HG02870 (cell line): ENCODE data around the gene GAK.

Source experiments
- ATAC-seq: cut with Tn5 transposase; IDR thresholded peaks from one replicate; pipeline ENCODE4 v1.9.1; 2021; ENCODE audit warnings: mild to moderate bottlenecking, moderate library complexity; ENCODE audit not compliant: unreplicated experiment

The GAK gene

DNA sequence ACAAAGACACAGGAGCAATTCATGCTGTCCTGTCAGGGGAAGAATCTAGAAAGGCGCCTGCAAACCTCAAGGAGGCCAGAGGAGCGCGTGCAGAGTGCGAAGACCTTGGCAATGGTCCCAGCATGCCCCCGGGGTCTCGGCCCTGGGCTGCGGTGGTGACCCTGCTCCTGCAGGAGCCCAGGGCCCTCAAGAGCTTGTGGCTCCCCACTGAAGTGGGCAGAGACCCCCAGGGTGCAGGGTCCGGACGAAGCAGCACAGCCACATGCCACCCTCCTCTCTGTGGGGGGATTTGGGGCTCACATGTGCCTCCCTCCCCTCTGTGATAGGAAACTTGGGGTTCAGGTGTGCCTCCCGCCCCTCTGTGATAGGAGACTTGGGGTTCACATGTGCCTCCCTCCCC, 39.3 kb downstream of the GAK start:
- no peak for ATAC-seq

DNA sequence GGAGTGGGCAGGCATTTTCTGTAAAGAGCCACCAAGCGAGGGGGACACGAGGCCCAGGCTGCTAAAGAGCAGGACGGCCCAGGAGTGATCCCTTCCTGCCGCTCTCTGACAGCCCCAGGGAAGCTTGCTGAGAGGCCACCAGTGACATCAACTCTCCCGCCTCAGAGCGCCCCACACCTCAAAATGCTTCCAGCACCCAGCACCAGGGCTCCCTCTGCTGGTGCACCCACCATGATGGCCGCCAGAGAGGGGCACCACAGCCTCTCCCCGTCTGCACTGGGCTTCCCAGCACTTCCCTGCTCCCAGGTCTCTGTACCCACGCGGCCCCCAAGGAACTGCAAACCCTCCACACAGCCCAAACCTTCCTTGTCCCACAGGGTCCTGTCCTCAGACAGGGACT, 40.4 kb downstream of the GAK start:
- no peak for ATAC-seq

DNA sequence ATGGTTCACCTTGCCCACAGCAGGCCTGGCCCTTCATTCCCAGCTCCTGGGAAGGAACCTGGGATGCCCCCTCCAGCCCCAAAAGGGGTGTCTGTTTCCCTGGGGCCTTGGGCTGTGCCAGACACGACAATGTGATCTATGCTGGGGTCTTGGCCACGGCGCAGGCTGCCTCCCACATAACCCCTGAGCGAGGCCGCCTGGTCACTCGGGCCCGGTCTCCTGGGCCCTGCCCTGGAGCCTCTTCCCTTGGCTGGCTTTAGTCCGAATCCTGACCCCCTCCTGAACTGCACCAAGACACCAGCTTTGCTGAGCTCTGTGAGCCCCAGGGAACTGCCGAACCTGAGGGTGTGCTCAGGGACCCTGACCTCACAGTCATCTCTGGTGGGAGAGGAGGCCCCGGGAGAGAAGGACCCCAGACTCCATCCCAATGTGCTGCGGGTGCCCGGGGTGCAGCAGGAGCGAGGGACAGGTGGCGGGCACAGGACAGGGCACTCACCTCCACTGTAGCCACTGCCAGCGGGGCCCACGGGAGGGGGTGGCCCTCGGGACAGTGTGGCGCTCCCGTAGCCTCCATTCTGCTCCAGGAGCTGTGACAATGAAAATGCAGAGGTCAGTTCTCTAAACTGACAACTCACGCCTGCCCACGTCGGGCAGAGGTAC, 42.0 kb downstream of the GAK start:
- no peak for ATAC-seq

DNA sequence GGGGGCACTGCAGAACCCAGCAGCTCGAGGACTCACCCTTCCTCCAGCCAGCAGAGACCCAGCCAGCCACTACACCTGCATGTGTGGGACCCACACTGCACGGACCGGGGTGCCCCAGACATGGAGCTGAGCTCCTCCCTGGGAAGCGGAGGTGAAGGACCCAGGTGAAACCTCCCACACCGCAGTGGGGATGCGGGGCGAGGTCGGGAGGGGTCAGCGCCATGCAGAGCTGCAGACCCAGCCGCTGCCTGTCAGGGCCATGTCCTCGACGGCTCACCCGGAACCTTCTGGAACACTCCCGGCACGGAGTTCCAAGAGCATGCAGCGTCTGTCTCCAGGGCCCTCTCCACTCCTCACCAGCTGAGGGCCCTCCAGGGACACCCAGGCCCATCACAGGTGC, 42.6 kb downstream of the GAK start:
- no peak for ATAC-seq

DNA sequence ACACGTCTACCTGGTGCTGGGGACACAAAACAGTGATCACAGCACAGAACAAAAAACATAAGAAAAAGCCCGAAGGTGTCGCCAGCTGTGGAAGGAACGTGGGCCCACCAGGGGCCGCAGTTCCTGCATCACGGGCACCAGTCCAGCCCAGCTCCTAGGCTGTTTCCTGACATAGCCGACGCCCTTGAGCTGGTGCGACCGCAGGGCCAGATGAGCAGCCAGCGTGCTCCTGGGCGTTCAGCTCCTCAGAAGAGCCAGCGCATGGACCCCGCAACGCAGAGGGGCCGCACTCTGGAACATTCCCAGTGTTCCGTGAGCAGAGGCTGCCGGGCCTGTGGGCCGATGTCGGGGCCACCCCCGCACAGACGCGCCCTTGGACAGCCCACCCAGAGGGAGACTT, 44.1 kb downstream of the GAK start:
- ATAC-seq, result no peak

DNA sequence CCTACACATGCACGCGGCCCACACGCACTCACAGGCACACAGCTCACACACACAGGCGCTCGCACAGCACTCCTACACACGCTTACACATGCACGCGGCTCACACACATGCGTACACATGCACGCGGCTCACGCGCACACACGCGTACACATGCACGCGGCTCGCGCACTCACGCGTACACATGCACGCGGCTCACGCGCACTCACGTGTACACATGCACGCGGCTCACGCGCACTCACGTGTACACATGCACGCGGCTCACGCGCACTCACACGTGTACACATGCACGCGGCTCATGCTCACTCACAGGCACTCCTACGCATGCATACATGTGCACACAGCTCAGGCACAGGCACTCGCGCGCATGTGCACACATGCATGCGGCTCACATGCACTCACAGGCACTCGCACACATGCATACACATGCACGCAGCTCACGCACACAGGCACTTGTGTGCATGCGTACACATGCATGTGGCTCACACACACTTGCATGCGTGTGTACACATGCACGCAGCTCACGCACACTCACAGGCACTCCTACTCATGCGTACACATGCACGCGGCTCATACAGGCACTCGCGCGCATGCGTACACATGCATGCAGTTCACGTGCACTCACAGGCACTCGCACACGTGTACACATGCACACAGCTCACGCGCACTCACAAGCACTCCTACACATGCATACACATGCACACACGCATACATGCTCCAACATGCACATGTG, 44.9 kb downstream of the GAK start:
- ATAC-seq, result no peak

DNA sequence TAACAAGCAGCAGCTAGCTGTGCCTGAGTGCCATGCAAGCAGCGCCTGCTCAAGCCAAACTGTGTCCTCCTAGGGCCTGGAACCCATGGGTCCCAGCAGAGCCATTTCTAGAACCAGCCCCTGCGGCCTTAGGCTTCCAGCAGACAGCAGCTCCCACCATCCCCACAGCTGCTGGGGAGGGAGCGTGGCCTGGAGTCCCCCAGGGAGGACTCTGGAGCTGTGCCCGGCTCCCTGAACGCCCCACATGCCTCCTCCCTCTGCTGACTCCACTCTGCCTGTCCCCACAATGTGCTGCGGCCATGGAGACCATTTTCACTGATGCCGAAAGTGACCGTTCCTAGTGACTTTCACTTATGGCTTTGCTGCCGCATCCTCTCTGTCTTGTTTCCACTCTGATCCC, 45.9 kb downstream of the GAK start:
- no peak for ATAC-seq

DNA sequence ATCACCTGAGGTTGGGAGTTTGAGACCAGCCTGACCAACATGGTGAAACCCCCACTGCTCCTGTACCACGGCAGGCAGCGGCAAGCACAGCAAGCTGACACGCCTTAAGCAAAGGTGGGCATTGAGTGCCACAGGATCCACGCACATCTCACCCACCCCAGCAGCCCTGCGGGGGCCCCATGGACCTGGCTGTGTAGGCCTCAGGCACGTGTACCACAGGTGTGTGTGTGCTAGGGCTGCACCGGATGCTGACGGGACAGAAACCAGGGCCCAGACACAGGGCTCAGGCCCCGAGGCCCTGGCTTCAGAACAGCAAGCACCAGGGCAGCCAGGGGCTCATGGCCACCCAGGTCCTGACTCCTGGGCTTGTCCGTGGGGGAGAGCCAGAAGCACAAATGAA, 46.8 kb downstream of the GAK start:
- ATAC-seq, result no peak

DNA sequence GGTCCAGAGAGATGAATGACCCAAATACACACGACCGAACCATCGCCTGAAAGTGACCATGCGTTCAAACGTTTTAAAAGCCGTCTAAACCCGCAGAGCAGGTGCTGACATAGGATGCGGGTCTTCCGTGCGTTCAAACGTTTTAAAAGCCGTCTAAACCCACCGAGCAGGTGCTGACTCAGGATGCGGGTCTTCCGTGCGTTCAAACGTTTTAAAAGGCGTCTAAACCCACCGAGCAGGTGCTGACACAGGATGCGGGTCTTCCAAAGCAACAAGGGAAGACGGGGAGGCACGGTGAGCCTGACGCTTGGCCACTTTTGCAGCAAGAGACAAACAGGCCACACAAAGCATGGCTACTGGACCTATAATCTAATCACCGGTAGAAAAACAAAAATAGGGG, 47.2 kb downstream of the GAK start:
- no peak for ATAC-seq

DNA sequence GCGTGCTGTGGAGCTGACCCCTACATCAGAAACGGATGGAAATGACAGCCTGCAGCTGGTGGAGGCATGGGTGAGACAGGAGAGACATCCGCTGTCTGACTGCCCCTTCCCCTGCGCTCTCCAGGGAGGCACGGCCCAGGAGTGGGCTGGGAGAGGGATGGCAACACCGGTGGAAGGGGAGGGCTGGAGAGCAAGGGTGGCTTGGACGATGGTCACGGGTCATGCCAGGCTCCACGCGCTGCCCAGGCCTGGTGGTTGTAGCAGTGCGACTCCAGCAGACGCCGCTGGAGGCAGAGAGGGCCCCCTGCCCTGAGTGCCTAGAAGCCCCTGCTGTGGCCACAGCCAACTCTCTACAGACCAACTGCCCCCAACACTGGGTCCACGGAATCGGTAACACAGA, 47.9 kb downstream of the GAK start:
- no peak for ATAC-seq

DNA sequence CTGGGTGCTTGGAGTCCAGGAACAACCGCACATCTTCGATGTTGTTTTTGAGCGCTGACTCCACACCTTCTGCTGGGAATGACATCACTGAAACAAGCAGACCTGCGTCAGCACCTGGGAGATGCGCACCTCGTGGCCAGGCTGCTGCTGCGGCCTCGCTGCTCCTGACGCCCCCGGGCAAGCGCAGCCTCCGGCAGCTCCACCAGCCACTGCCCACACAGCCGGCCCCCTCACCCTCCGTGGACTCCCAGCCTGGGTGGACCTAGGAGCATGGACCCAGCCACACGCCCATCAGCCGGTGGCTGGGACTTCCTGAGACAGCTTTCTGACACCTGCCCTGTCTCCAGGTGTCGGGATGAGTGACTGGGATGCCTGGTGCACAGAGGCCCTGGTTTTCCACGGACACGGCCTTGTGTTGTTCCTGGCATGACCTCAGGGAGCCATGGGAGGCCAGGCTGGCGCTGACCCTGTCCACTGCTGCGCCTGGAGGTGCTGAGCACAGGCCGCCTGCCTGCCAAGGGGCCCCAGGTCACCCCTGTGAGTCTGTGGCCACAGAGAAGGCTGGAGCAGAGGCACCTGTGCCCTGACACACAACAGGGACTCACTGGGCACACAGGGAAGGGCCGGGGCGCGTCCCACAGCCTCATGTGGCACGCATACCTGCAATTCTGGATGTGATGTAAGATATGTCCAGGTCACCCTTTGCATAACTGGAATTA, 48.6 kb downstream of the GAK start:
- ATAC-seq, result no peak

DNA sequence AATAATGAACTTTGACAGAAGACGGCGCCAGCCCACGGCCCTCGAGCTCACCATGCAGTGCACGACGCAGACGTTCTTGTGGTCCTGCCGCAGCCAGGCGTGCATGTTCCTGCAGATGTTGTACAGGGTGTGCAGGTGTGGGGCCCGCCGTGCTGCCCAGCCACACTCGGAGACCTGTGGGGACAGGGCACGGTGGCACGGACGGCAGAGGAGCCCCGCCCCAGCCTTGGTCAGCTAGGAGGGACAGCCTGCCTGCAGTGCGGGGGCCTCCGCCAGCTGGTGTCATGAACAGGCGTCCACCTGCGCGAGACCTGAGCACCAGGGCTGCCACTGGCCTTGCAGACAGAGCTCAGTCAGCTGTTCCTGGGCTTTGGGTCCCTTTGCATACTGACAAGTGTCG, 49.5 kb downstream of the GAK start:
- no peak for ATAC-seq

DNA sequence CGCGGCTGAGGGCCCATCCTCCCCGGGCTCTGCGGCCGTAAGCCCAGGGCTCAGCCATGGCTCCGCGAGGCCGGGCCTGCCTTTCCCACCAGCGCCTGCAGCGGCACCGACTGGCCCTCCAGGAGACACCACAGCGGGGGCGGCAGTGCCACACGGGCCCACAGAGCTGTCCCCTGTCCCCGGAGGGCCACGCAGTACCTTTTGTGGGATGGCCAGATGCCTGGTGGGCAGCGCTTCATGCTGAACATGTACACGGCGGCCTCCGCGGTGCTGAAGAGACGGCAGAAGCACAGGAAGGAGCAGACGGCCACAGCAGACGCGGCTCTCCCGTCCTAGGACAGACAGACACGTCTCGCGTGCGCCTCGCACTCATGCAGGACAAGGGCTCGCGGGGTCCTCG, 50.4 kb downstream of the GAK start:
- ATAC-seq, result no peak

DNA sequence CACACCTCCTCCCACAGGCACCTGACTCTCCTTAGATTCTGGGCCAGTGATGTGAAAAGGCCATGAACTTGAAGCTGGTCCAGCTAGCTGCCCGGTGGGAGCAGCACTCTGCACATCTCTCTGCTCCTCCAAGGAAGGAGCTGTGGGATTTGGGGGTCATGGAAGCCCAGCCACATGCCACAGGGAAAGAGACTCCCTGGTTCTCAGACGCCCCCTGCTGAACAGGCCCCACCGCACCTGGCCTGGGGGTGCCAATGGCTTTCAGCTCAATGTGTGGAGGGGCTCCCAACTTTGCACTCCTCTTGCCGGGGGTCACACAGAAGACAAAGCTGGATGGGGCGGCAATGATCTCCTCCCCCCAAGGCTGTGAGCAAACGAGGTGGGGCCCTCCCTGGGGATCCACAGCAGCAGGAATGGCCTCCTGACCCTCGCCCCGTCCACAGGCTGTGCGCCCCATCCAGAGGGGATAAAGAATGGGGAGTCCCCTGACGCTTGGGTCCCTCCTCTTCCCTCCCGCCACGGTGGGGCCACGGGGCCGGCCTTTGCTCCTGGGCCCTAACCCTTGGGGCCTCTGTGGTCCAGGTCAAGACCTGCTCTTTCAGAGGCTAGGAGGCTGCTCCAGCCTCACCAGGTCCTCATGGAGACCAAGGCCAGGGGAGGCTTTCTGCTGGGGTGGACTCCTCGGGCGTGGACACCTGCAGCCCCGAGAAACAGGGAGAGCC, 51.3 kb downstream of the GAK start:
- no peak for ATAC-seq

DNA sequence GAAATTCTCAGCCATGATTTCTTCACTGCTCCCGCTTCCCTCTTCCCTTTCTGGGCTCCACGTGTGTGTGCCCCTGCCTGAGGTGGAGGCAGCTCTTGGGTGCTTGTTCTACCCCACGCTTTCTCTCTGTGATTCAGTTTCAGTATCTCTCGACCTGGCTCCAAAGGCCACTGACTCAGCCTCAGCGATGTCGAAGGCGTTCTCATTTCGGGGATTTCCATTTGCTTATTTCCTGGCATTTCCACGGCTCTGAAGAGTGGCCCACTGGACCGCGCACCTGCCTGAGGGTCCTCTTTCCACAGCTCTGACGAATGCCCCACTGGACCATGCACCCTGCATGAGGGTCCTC, 52.4 kb downstream of the GAK start:
- no peak for ATAC-seq

DNA sequence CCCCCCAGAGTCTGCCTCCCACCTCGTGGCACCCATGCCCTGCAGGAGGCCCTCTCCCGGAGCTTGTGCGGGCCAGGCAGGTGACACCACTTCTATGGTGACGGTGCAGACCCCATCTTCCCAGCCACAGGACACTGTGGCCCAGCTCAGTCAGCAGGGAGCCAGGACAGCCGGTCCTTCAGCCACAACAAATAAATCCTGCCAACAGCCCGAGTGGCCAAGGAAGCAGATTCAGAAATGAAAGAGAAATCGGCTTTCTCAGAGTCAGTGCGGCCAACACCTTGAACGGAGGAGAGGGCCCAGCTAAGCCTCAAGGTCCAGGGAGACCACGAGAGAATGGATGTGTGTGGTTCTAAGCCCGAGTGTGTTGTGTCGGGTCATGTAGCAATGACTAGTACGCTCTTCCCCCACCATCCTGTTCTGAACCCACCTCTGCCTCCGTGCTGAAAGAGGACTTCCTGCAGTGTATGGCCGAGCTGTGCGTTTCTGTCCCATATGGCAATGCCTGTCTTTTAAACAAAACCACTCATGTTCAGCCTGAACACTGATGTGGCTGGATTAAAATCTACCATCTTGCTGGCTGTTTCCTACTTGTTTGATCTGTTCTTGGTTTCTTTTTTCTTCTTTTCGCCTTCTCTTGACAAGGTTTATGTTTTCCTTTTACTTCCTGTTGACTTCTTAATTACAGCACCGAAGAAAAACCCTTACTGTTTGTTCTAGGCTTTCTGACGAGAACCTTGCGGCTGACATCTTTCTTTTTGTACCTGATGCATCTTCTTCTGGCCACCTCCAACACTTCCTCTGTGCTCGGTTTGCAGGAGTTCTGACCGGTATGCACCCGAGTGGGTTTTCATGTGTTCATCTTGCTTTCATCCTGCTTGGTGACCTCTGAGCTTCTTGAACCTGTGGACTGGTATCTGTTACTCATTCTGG, 53.1 kb downstream of the GAK start:
- ATAC-seq, result no peak

DNA sequence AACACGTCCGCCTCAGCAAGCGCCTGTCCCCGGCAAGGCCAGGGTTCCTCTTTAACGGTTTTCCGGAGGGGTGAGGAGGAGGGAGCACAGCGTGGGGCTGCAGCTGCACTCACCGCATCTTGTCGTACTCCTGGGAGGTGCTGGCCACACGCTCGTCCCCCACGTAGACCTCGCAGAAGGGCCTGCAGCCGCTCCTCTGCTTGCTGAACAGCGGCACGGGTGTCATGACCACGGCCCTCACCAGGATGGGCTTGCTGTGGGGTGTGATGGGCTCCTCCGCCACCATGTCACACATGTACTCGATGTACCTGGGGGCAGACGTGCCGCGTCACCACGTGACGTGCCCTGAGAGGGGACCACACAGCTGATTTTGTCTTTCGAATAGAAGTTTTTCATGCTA, 54.6 kb downstream of the GAK start:
- no peak for ATAC-seq

DNA sequence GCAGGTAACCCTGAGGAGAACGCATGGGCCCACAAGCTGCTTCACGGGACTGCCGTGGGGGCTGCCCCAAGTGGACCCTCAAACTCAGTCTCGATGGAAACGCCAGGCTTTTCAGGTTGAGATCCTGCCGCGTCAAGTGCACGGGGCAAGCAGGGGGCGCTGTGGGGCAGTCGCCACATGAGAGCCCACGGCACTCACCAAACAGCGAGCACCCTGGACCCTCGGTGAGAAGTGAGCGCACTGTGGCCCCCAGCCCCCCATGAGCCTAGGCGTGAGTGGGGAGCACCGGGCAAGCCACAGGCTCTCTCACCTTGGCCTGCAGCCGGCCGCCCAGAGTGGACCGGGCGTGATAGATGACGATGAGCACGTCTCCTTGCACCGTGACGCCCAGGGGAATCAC, 55.3 kb downstream of the GAK start:
- no peak for ATAC-seq

DNA sequence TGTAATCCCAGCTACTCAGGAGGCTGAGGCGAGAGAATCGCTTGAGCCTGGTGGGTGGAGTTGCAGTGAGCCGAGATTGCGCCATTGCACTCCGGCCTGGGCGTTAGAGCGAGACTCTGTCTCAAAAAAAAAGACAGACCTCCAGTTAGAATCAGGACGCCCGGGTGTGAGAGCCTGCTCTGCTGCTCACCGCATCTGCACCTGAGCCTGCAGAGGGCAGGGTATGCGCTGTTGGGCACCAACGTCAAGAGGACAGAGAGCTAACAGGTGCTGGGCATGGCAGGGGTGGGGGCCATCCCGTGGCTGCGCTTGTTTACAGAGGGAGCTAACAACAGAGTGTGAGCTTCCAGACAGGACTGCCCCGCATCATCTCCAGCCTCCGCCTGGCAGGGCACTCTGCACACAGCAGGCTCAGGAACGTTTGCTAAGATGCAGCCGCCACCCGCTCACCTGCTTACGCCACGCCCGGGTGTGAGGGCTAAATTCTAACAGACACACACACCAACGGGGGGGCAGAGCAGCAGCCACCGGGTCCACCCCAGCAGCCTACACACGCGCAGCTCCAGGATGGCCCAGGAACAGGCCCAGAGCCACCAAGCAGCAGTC, 56.2 kb downstream of the GAK start:
- no peak for ATAC-seq
